Ishikawa (cell line): Measurements from ENCODE around the gene BRCA1.

Source experiments
- CEBPB ChIP-seq: IDR thresholded peaks from 2 replicates; pipeline ENCODE4 v1.6.1; 2012
- CREB1 ChIP-seq: IDR thresholded peaks from 2 replicates; pipeline ENCODE4 v1.6.1; 2012; ENCODE audit warnings: low read depth
- EGR1 ChIP-seq: IDR thresholded peaks from 2 replicates; pipeline ENCODE4 v1.6.1; 2012
- EP300 ChIP-seq: IDR thresholded peaks from 2 replicates; pipeline ENCODE4 v1.6.1; 2012; ENCODE audit warnings: borderline replicate concordance
- FOXM1 ChIP-seq: IDR thresholded peaks from 2 replicates; pipeline ENCODE4 v1.6.1; 2012; ENCODE audit warnings: low read depth, borderline replicate concordance
- NFIC ChIP-seq: IDR thresholded peaks from 2 replicates; pipeline ENCODE4 v1.6.1; 2012
- RAD21 ChIP-seq: IDR thresholded peaks from 2 replicates; pipeline ENCODE4 v1.6.1; 2012; ENCODE audit warnings: low read depth
- TAF1 ChIP-seq: IDR thresholded peaks from 2 replicates; pipeline ENCODE4 v1.6.1; 2012; ENCODE audit warnings: low read depth, mild to moderate bottlenecking
- TCF12 ChIP-seq: IDR thresholded peaks from 2 replicates; pipeline ENCODE4 v1.6.1; 2012; ENCODE audit warnings: low read depth
- TEAD4 ChIP-seq: IDR thresholded peaks from 2 replicates; pipeline ENCODE4 v1.6.1; 2012
- YY1 ChIP-seq: IDR thresholded peaks from 2 replicates; pipeline ENCODE4 v1.6.1; 2012; ENCODE audit warnings: low read depth
- ZBTB7A ChIP-seq: IDR thresholded peaks from 2 replicates; pipeline ENCODE4 v1.6.1; 2012; ENCODE audit warnings: low read depth
- TF ChIP-seq, protein P1 (sequence below): IDR thresholded peaks from 2 replicates; pipeline ENCODE4 v1.6.1; 2012; ENCODE audit warnings: low read depth, mild to moderate bottlenecking
- TF ChIP-seq, protein P2 (sequence below): IDR thresholded peaks from 2 replicates; pipeline ENCODE4 v1.6.1; 2012
- TF ChIP-seq, protein P3 (sequence below): IDR thresholded peaks from 2 replicates; pipeline ENCODE4 v1.6.1; 2012

BRCA1 gene

DNA sequence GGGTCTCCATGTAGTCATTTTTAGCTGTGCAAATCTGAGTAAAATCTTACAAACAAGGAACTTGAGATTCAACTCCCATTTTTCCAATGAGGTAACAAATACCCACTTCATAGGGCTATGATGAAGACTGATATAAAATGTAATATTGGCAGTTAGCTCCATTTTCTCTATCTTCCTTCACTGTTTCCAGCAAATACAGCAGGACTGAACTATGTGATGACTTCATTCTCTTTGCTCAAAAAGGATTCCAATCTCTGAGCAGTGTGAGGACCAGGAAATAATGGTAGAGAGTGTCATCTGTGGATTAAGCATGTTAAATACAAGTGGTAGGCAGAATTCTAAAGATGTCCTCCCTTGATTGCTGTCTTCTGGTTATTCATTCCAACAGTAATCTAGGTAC is 81.9 kb downstream of the BRCA1 start:
- TF ChIP-seq CEBPB, result no peak
- no peak for TF ChIP-seq YY1
- TF ChIP-seq RAD21, result no peak
- TF ChIP-seq, protein P1, sequence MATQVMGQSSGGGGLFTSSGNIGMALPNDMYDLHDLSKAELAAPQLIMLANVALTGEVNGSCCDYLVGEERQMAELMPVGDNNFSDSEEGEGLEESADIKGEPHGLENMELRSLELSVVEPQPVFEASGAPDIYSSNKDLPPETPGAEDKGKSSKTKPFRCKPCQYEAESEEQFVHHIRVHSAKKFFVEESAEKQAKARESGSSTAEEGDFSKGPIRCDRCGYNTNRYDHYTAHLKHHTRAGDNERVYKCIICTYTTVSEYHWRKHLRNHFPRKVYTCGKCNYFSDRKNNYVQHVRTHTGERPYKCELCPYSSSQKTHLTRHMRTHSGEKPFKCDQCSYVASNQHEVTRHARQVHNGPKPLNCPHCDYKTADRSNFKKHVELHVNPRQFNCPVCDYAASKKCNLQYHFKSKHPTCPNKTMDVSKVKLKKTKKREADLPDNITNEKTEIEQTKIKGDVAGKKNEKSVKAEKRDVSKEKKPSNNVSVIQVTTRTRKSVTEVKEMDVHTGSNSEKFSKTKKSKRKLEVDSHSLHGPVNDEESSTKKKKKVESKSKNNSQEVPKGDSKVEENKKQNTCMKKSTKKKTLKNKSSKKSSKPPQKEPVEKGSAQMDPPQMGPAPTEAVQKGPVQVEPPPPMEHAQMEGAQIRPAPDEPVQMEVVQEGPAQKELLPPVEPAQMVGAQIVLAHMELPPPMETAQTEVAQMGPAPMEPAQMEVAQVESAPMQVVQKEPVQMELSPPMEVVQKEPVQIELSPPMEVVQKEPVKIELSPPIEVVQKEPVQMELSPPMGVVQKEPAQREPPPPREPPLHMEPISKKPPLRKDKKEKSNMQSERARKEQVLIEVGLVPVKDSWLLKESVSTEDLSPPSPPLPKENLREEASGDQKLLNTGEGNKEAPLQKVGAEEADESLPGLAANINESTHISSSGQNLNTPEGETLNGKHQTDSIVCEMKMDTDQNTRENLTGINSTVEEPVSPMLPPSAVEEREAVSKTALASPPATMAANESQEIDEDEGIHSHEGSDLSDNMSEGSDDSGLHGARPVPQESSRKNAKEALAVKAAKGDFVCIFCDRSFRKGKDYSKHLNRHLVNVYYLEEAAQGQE, result no peak
- no peak for TF ChIP-seq NFIC
- TF ChIP-seq TCF12, result no peak
- TF ChIP-seq, protein P2, sequence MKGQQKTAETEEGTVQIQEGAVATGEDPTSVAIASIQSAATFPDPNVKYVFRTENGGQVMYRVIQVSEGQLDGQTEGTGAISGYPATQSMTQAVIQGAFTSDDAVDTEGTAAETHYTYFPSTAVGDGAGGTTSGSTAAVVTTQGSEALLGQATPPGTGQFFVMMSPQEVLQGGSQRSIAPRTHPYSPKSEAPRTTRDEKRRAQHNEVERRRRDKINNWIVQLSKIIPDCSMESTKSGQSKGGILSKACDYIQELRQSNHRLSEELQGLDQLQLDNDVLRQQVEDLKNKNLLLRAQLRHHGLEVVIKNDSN, result no peak
- TF ChIP-seq TEAD4, result no peak
- no peak for TF ChIP-seq ZBTB7A
- TF ChIP-seq, protein P3, sequence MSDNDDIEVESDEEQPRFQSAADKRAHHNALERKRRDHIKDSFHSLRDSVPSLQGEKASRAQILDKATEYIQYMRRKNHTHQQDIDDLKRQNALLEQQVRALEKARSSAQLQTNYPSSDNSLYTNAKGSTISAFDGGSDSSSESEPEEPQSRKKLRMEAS, result no peak

DNA sequence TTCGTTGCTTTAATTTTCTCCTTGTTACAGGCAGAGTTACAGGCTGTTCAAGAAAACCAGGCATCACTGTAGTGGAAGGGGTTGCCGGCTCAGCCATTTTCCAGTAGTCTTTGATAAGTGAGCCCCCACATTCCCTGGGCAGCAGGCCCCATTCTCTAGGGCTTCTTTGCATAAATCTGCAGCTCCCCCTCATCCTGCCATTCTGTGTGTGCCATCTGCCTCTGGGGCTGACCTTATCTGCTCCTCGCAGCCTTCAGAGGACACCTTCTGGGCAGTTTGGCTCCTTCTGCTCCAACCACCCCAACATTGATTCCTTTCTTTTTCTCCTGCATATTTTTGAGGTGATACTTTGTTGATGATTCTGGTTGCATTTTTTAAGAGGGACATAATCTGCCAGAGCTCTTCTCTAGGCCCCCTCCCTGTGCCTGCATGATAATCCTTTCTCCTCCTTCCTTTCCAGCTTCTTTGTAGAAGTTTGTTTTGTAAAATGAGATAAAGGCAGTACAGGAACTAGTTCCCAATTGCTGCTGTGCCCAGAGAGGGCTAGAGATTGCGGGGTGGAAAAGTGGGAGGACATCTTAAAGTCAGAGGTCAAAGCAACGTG is 83.0 kb downstream of the BRCA1 start:
- no peak for TF ChIP-seq TAF1
- TF ChIP-seq, protein P3, result no peak
- no peak for TF ChIP-seq EGR1
- no peak for TF ChIP-seq NFIC
- no peak for TF ChIP-seq CREB1

DNA sequence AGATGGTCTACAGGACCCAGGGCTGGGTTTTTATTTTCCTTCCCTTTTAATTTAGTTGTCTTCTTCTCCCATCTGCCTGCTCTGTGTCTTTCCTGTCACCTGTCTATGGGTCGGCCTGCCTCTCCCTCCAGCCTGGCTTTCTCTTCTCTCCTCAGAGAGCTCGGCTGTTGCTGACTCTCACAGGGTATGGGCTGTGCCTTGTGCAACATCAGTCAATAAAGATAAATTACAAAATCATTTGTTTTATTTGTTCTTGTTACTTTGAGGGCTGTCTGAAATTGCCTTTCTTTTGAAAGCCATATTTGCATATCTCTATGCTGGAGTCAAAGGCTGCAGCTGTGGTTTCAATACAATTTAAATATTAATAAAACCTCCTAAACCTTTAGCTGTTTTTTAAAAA is 84.5 kb downstream of the BRCA1 start:
- TF ChIP-seq TAF1 (no peak), TEAD4 (no peak), FOXM1 (no peak), EGR1 (no peak), CREB1 (no peak), YY1 (no peak), NFIC (no peak), RAD21 (no peak), TCF12 (no peak), CEBPB (no peak), EP300 (no peak), ZBTB7A (no peak)
- TF ChIP-seq, protein P3, result no peak
- TF ChIP-seq, protein P2, result no peak
- TF ChIP-seq, protein P1, result no peak

DNA sequence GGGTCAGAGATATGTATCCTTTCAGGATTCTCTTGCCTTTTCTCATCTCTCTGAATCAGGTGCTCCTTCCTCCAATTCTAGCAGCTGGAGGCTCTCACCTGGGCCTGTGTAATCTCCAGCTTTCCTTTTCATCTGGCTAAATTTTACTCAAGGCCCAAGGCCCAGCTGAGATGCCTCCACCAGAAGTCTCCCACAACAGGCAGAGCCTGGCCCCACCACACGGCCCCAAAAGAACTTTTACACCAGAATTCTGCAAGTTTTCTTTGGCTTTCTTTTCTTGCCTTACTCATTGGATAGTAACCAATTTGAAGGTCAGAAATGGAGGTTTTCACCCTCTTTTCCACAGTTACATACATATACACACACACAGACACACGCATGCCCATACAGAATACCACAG is 85.5 kb downstream of the BRCA1 start:
- TF ChIP-seq TEAD4 (no peak), EP300 (no peak)
- TF ChIP-seq, protein P1, result no peak

DNA sequence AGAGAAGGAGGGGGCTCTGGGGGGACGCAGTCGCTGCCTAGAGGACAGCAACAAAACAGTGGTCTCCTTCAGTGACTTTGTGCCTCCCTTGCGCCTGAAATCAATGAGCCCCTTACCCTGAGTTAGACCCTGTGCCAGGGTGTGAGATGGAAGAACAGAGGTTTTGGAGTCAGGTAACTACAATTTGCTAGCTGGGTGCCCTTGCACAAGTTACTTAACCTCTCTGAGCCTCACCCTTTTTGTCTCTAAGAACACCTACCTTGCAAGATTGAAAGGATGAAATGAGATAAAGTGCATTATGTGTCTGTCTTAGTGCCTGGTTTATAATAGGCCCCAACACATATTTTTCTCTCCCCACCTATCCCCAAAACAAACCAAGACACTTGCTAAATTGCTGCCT is 90.3 kb downstream of the BRCA1 start:
- TF ChIP-seq TAF1, result no peak
- TF ChIP-seq, protein P3, result no peak
